HL-60 (cell line): ENCODE measurements around the gene FRMPD2.

Experiments
- GABPA ChIP-seq: IDR thresholded peaks from 2 replicates; pipeline ENCODE4 v1.6.1; 2012; ENCODE audit warnings: low read depth
- POLR2AphosphoS5 ChIP-seq: IDR thresholded peaks from 2 replicates; pipeline ENCODE4 v1.6.1; 2012; ENCODE audit warnings: low read depth
- SPI1 ChIP-seq: IDR thresholded peaks from 2 replicates; pipeline ENCODE4 v1.6.1; 2012; ENCODE audit warnings: low read depth, mild to moderate bottlenecking, borderline replicate concordance
- TF ChIP-seq, protein P1 (sequence below): IDR thresholded peaks from one replicate; pipeline ENCODE4 v1.5.1; 2011; ENCODE audit warnings: low read length, control low read depth, inconsistent platforms; ENCODE audit not compliant: insufficient read depth
- TF ChIP-seq, protein P2 (sequence below): IDR thresholded peaks from 2 replicates; pipeline ENCODE4 v1.6.1; 2012; ENCODE audit warnings: low read depth; ENCODE audit not compliant: insufficient replicate concordance

DNA sequence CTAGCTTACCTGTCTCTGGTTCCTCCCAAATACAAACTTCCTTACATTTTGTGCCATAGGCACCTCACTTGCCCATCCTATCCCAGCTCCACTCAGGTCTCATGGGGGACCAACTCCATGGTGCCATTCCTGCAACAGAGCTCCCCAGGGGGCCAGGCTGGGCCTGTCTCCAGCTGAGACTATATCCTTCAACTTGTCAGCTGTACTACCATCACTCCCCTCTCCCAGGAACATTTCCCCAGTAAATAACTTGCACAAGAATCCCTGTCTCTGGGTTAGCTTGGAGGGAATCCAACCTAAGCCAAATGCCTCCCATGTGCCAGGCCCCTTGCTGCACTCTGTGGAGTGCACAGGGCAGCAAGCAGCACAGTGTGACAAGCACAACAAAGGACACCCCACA is 33.2 kb downstream of the FRMPD2 start:
- TF ChIP-seq, protein P1, sequence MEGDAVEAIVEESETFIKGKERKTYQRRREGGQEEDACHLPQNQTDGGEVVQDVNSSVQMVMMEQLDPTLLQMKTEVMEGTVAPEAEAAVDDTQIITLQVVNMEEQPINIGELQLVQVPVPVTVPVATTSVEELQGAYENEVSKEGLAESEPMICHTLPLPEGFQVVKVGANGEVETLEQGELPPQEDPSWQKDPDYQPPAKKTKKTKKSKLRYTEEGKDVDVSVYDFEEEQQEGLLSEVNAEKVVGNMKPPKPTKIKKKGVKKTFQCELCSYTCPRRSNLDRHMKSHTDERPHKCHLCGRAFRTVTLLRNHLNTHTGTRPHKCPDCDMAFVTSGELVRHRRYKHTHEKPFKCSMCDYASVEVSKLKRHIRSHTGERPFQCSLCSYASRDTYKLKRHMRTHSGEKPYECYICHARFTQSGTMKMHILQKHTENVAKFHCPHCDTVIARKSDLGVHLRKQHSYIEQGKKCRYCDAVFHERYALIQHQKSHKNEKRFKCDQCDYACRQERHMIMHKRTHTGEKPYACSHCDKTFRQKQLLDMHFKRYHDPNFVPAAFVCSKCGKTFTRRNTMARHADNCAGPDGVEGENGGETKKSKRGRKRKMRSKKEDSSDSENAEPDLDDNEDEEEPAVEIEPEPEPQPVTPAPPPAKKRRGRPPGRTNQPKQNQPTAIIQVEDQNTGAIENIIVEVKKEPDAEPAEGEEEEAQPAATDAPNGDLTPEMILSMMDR = no peak
- no peak for TF ChIP-seq POLR2AphosphoS5
- TF ChIP-seq, protein P2, sequence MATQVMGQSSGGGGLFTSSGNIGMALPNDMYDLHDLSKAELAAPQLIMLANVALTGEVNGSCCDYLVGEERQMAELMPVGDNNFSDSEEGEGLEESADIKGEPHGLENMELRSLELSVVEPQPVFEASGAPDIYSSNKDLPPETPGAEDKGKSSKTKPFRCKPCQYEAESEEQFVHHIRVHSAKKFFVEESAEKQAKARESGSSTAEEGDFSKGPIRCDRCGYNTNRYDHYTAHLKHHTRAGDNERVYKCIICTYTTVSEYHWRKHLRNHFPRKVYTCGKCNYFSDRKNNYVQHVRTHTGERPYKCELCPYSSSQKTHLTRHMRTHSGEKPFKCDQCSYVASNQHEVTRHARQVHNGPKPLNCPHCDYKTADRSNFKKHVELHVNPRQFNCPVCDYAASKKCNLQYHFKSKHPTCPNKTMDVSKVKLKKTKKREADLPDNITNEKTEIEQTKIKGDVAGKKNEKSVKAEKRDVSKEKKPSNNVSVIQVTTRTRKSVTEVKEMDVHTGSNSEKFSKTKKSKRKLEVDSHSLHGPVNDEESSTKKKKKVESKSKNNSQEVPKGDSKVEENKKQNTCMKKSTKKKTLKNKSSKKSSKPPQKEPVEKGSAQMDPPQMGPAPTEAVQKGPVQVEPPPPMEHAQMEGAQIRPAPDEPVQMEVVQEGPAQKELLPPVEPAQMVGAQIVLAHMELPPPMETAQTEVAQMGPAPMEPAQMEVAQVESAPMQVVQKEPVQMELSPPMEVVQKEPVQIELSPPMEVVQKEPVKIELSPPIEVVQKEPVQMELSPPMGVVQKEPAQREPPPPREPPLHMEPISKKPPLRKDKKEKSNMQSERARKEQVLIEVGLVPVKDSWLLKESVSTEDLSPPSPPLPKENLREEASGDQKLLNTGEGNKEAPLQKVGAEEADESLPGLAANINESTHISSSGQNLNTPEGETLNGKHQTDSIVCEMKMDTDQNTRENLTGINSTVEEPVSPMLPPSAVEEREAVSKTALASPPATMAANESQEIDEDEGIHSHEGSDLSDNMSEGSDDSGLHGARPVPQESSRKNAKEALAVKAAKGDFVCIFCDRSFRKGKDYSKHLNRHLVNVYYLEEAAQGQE = no peak
- TF ChIP-seq GABPA = no peak
- no peak for TF ChIP-seq SPI1
